HepG2 (cell line): ENCODE measurements around the gene SLC25A19.

Experiments
- ATF2 ChIP-seq: sonication (generic); formaldehyde crosslinking; IDR thresholded peaks from 2 replicates; pipeline ENCODE4 v1.4.0; 2020; ENCODE audit warnings: missing genetic modification reagents
- BRCA1 ChIP-seq: sonication (generic); formaldehyde crosslinking; IDR thresholded peaks from 2 replicates; pipeline ENCODE4 v1.4.0; 2020; ENCODE audit warnings: missing genetic modification reagents
- CEBPB ChIP-seq: IDR thresholded peaks from 2 replicates; pipeline ENCODE4 v1.6.1; 2011; ENCODE audit warnings: low read depth, low read length, improper control_type of control experiment, borderline replicate concordance
- MXI1 ChIP-seq: IDR thresholded peaks from 3 replicates; pipeline ENCODE4 v1.6.1; 2012; ENCODE audit warnings: low read depth, low read length, inconsistent platforms, borderline replicate concordance
- MYNN ChIP-seq: sonication (generic); formaldehyde crosslinking; IDR thresholded peaks from 2 replicates; pipeline ENCODE4 v1.4.0; 2020; ENCODE audit warnings: mild to moderate bottlenecking, low read depth, missing genetic modification reagents
- RELA ChIP-seq: sonication (generic); formaldehyde crosslinking; IDR thresholded peaks from 2 replicates; pipeline ENCODE4 v1.4.0; 2020; ENCODE audit warnings: missing genetic modification reagents

GRCh38 chr17:75295201-75296158 lies 6.2 kb upstream of the SLC25A19 start:
- TF ChIP-seq BRCA1 (CRISPR knock-in tag) (no peak), ATF2 (CRISPR knock-in tag) (peak; percentile 76; the same call in 1 of the 2 replicates), MXI1 (peak; percentile 45; the same call in 1 of the 3 replicates), CEBPB (peak; percentile 40; the same call in 1 of the 2 replicates), MYNN (no peak), RELA (CRISPR knock-in tag) (no peak)
